ENCODE measurements around the gene FAM90A1. TPM values are rescaled to one million over a fixed set of nuclear protein-coding genes. Genes with fewer than 3 reads are reported as not detected.
"Not testable (repeated sequence)": the region's sequence is repeated elsewhere in the genome, so short reads cannot be mapped to it uniquely, and the experiment has no call there.

The FAM90A1 gene
- total RNA-seq, 1 experiment from 2014 or later: 0.09 TPM

DNA sequence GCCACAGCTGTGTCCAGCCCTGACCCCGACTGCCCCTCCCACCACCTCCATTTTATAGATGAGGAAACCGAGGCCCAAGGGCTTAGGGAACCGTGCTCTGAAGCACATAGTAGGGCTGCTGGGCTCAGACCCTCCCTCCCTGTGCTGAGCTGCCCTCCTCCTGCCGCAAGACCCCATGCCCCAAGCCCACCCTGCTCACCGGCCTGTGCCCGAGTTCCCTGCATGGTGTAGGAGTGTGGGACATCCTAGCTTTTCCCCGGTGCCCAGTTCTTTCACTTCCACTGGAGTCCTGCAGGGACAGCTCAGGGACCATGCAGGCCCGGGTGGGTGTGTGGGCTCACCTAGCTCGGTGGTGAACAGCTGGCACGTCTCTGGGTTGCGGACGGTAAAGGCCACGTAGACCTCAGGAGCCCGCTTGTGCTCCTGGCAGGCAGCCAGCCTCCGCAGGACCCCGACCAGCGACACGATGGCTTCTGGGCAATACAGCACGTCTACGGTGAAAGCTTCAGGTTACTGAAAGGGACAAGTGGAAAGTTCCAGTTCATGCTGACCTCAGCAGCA is 6.6 kb upstream of the FAM90A1 start:
- H2AK5ac ChIP-seq (ENCODE audit: insufficient read length, low read length); H3K36me3 Mint-ChIP-seq (ENCODE audit: insufficient read depth in 1 of 3, low read depth in 3 of 3); H2BK20ac ChIP-seq (ENCODE audit: low read depth, low read length, poor library complexity, severe bottlenecking); H3K27me3 Mint-ChIP-seq (ENCODE audit: low read depth); H3K9me3 ChIP-seq (ENCODE audit: control insufficient read depth, low read depth, low read length); H2BK5ac ChIP-seq (ENCODE audit: insufficient read length, low read length); H3K9me3 Mint-ChIP-seq; H3K23ac ChIP-seq (ENCODE audit: insufficient read length, low read depth, low read length); H4K8ac ChIP-seq (replicated peaks; ENCODE audit: insufficient read length, low read depth, low read length); H4K20me1 ChIP-seq (ENCODE audit: control insufficient read depth, insufficient read depth, insufficient read length); H4K5ac ChIP-seq (ENCODE audit: insufficient read length, low read depth, low read length); DNase-seq; H3K9ac ChIP-seq (ENCODE audit: extremely low read depth, insufficient read length, low read length); H3K4me2 ChIP-seq (ENCODE audit: insufficient read depth, insufficient read length, low read length); H3K4me3 Mint-ChIP-seq; H3T11ph ChIP-seq (ENCODE audit: low read length); H2AFZ ChIP-seq (ENCODE audit: low read length); H3K4ac ChIP-seq (ENCODE audit: low read depth, low read length); H3K23me2 ChIP-seq (ENCODE audit: insufficient read length, low read depth, low read length, poor library complexity, severe bottlenecking); H3K27ac ChIP-seq (ENCODE audit: insufficient read length, low read depth, low read length); H3K18ac ChIP-seq (ENCODE audit: insufficient read length, low read depth, low read length); H2BK120ac ChIP-seq (ENCODE audit: low read depth, low read length, poor library complexity, severe bottlenecking); H2BK12ac ChIP-seq (ENCODE audit: insufficient read length, low read depth, low read length); H3K79me1 ChIP-seq (ENCODE audit: insufficient read depth, low read depth, low read length, poor library complexity, severe bottlenecking); H3K14ac ChIP-seq (ENCODE audit: insufficient read depth, low read length); H3K56ac ChIP-seq (ENCODE audit: insufficient read length, low read depth, low read length); H3K79me2 ChIP-seq (ENCODE audit: insufficient read depth, low read length); H2BK15ac ChIP-seq (ENCODE audit: low read depth, low read length); H4K91ac ChIP-seq (ENCODE audit: insufficient read length, low read depth, low read length); H3K27me3 ChIP-seq (ENCODE audit: insufficient read depth, low read length); H3K4me1 ChIP-seq (ENCODE audit: insufficient read depth, low read length); H3K27ac Mint-ChIP-seq: not testable (repeated sequence)
- WGBS (ENCODE audit: extremely low coverage, insufficient read length, low lambda C conversion rate): no CpG with 5 or more reads among the region's 20 CpGs
- H3K4me1 Mint-ChIP-seq: peaks cover 15 to 20% of the 10 kb centered on the region in 2 experiments

- not testable (repeated sequence) for H3K27me3 ChIP-seq (ENCODE audit: insufficient read depth, low read length); H4K91ac ChIP-seq (ENCODE audit: insufficient read length, low read depth, low read length); H3K4me3 Mint-ChIP-seq; H3K4me1 ChIP-seq (ENCODE audit: insufficient read depth, low read length); H3T11ph ChIP-seq (ENCODE audit: low read length); H3K9me3 Mint-ChIP-seq; H2BK12ac ChIP-seq (ENCODE audit: insufficient read length, low read depth, low read length); H3K9me3 ChIP-seq (ENCODE audit: control insufficient read depth, low read depth, low read length); H2AK5ac ChIP-seq (ENCODE audit: insufficient read length, low read length); H2BK15ac ChIP-seq (ENCODE audit: low read depth, low read length); H3K36me3 Mint-ChIP-seq (ENCODE audit: insufficient read depth in 1 of 3, low read depth in 3 of 3); H2BK20ac ChIP-seq (ENCODE audit: low read depth, low read length, poor library complexity, severe bottlenecking); H3K4me2 ChIP-seq (ENCODE audit: insufficient read depth, insufficient read length, low read length); DNase-seq; H3K4ac ChIP-seq (ENCODE audit: low read depth, low read length); H3K27ac ChIP-seq (ENCODE audit: insufficient read length, low read depth, low read length); H3K14ac ChIP-seq (ENCODE audit: insufficient read depth, low read length); H3K79me2 ChIP-seq (ENCODE audit: insufficient read depth, low read length); H3K23me2 ChIP-seq (ENCODE audit: insufficient read length, low read depth, low read length, poor library complexity, severe bottlenecking); H3K27ac Mint-ChIP-seq; H2AFZ ChIP-seq (ENCODE audit: low read length); H3K56ac ChIP-seq (ENCODE audit: insufficient read length, low read depth, low read length); H4K5ac ChIP-seq (ENCODE audit: insufficient read length, low read depth, low read length); H4K8ac ChIP-seq (replicated peaks; ENCODE audit: insufficient read length, low read depth, low read length); H3K9ac ChIP-seq (ENCODE audit: extremely low read depth, insufficient read length, low read length); H3K79me1 ChIP-seq (ENCODE audit: insufficient read depth, low read depth, low read length, poor library complexity, severe bottlenecking); H2BK120ac ChIP-seq (ENCODE audit: low read depth, low read length, poor library complexity, severe bottlenecking); H3K23ac ChIP-seq (ENCODE audit: insufficient read length, low read depth, low read length); H4K20me1 ChIP-seq (ENCODE audit: control insufficient read depth, insufficient read depth, insufficient read length); H3K27me3 Mint-ChIP-seq (ENCODE audit: low read depth); H3K18ac ChIP-seq (ENCODE audit: insufficient read length, low read depth, low read length); H2BK5ac ChIP-seq (ENCODE audit: insufficient read length, low read length)
- H3K4me1 Mint-ChIP-seq: peaks cover 15 to 20% of the 10 kb centered on the region in 2 experiments
- no CpG with 5 or more reads among the region's 14 CpGs for WGBS (ENCODE audit: extremely low coverage, insufficient read length, low lambda C conversion rate)
Observed at GRCh38 chr12:8233300-8233855, 6.0 kb upstream of the FAM90A1 start.

Measured in H9 (cell line).